HG03354 (cell line): ENCODE data around the gene SLC35G1.

ENCODE experiments used
- ATAC-seq: cut with Tn5 transposase; IDR thresholded peaks from one replicate; pipeline ENCODE4 v1.9.1; 2021; ENCODE audit warnings: mild to moderate bottlenecking; ENCODE audit not compliant: unreplicated experiment, poor library complexity, severe bottlenecking

The SLC35G1 gene

DNA sequence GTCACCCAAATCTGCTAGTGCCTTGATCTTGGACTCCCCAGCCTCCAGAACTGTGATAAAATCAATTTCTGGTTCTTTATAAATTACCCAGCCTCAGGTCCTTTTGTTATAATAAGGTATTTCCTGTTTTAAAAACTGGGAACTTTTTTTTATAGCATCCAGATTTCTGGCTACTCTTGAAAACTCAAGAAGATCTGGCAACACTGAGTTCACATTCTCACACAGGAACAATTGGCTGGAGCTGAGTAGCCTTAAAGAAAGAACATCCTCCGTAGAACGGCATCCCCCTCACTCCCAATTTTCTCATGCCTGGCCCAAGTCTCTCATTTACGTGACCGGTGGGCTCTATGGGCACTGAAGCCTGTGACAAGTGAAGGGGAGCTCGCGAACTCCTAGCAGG lies 47.1 kb downstream of the SLC35G1 start:
- no peak for ATAC-seq

DNA sequence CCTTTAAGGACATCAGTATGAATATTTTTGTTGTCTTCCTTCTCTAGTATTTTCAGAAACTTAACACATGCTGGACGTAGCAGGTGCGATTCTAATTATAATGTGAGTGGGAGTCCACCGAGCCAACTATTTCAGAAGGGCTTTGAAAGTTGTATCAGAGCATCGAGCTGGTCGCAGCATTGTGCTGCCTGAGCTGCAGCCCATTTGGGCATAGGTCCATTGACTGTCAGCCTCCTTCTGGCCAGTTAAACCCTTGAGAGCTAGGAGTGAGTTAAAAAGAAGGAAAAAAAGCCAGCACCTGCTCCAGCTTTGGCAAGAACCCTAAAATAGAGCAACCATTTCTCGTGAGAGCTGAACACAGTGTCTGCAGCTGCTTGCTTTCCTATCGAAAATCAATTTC lies 47.8 kb downstream of the SLC35G1 start:
- ATAC-seq: no peak

DNA sequence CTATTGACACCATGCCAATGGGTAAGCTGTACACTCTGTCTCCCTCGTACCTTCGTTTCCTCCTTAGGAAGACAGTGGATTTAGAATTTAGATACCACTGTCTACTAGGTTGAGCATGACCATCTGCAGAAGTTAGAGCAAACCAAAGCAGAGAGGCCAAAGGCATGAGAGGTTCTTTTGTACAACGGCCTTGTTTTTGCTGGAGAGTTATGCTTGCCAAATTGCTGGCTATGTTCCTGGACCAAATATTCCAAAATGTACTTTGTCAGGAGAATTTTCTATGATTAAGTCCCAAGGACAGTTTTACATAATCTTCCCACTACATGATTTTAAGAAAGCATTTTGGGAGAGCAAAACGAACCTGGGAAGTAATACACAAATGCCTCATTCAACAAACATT lies 52.0 kb downstream of the SLC35G1 start:
- no peak for ATAC-seq

DNA sequence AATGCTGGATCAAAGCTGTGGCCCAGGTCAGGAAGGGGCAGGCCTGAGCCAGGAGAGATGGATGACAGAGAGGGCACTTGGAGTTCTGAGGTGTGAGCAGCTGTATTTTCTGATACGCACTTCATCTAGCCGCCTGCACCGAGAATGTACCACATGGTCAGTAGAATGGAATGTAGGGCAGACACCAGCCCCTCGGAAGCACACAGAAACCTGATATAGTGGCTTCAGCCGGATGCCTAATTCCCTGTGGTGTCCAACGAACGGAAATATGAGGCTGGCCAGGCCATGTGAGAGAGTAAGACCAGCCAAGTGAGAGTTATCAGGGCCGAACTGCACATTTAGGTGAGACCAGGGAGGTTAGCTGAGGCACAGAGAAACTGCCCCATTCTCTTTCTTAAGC lies 53.3 kb downstream of the SLC35G1 start:
- ATAC-seq: no peak

DNA sequence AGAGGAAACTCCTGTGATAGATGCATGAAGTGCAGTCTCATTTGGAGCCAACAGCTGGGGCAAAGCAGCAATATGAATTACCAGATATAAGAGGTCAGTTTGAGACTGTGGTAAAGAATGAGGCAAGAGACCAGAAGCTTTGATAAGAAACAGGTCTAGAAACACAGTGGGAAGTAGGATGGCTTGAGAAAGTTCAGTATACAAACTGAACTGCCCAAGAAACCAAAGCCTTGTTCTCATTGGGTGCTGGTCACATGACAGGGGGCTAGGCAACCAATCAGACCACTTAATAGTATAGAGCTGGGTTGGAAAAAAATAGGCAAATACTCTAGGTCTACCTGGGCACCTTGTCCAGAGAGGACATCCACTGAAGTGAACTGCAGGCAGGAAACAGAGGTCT lies 53.7 kb downstream of the SLC35G1 start:
- ATAC-seq: no peak

DNA sequence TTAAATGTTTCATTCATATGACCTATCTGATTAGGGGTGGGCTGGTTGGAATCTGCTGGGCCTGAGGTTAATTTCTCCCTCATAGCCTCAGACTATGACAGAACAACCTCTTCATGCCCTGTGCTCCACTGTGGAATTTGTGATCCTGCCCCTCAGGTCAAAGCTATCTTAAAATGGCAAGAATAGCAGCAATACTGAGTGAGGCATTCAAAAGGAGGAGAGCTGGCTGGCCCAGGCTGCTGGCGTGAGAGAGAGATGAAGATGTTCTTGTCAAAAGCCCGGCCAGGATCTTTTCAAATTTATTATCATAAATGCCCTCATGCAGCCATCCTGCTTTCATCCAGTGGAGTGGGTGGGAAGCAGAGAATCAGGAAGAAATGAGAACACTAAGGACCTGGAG lies 58.1 kb downstream of the SLC35G1 start:
- ATAC-seq: no peak
